CD4-positive, alpha-beta T cell (primary cell): ENCODE results near the gene NFIA. TPM values are rescaled to one million over a fixed set of nuclear protein-coding genes. Genes with fewer than 3 reads are reported as not detected.

ENCODE experiments used
- ATAC-seq: fragments of 200-7000 bp; cut with Tn5 transposase; one replicate; pipeline ENCODE4 v1.10.0; 2022; ENCODE audit warnings: mild to moderate bottlenecking; ENCODE audit not compliant: poor library complexity
- CTCF ChIA-PET: fragments of 350-600 bp; sonication (Branson Sonifier 250); formaldehyde crosslinking; loops from one replicate; lab custom pipeline; 2021; ENCODE audit warnings: antibody characterized with exemption, inconsistent platforms; lab: Charles Lee
- POLR2A ChIA-PET: fragments of 350-600 bp; sonication (Branson Sonifier 250); formaldehyde crosslinking; loops from one replicate; lab custom pipeline; 2021; ENCODE audit warnings: antibody characterized with exemption, inconsistent platforms; lab: Charles Lee
- DNase-seq, 14 experiments: peaks; one replicate each; pipeline ENCODE4 v3.0.0-alpha.2; 2013 to 2020; ENCODE audit warnings: mixed read lengths in 2 of 14
- H3K27ac ChIP-seq, 2 donors: one replicate each; pipeline versions ENCODE4 v1.5.1 to v1.7.0; 2013; ENCODE audit warnings: low read length in 2 of 2, low read depth in 1 of 2, mild to moderate bottlenecking in 1 of 2
- H3K27me3 ChIP-seq, 2 experiments: 1 replicate in 1 of 2; 2 replicates in 1 of 2; pipeline versions ENCODE4 v1.6.1 to v1.7.0; 2013; ENCODE audit warnings: low read length in 2 of 2, control low read depth in 1 of 2, mild to moderate bottlenecking in 1 of 2, moderate library complexity in 1 of 2; ENCODE audit not compliant: insufficient read depth in 2 of 2, control insufficient read depth in 1 of 2
- H3K36me3 ChIP-seq: one replicate; pipeline ENCODE4 v1.6.1; 2013; ENCODE audit warnings: low read length, control low read depth; ENCODE audit not compliant: insufficient read depth
- H3K4me1 ChIP-seq: one replicate; pipeline ENCODE4 v1.6.1; 2013; ENCODE audit warnings: low read length, control low read depth; ENCODE audit not compliant: insufficient read depth
- H3K4me3 ChIP-seq: one replicate; pipeline ENCODE4 v1.5.1; 2013; ENCODE audit warnings: mild to moderate bottlenecking, low read length, moderate library complexity
- H3K9me3 ChIP-seq, 2 experiments: 1 replicate in 1 of 2; 2 replicates in 1 of 2; pipeline versions ENCODE4 v1.6.1 to v1.7.0; 2013; ENCODE audit warnings: low read length in 2 of 2, mild to moderate bottlenecking in 2 of 2, control low read depth in 1 of 2, moderate library complexity in 1 of 2; ENCODE audit not compliant: control insufficient read depth in 1 of 2, insufficient read depth in 1 of 2
- H3K27ac Mint-ChIP-seq: one replicate; pipeline ENCODE4 v1.8.0; 2020; ENCODE audit warnings: mixed read lengths
- H3K27me3 Mint-ChIP-seq: one replicate; pipeline ENCODE4 v1.8.0; 2021; ENCODE audit warnings: mixed read lengths
- H3K36me3 Mint-ChIP-seq: one replicate; pipeline ENCODE4 v1.8.0; 2021; ENCODE audit warnings: low read depth, mixed read lengths
- H3K4me1 Mint-ChIP-seq: one replicate; pipeline ENCODE4 v1.8.0; 2021; ENCODE audit warnings: low read depth, mixed read lengths
- H3K4me3 Mint-ChIP-seq: one replicate; pipeline ENCODE4 v1.8.0; 2020; ENCODE audit warnings: mild to moderate bottlenecking, mixed read lengths
- H3K9me3 Mint-ChIP-seq: one replicate; pipeline ENCODE4 v1.8.0; 2020; ENCODE audit warnings: mixed read lengths
- intact Hi-C, 2 experiments: fragments of 100-400 bp; cut with DNase I in 1 of 2; cut with micrococcal nuclease in 1 of 2; formaldehyde crosslinking; loops; one replicate each; pipeline versions ENCODE4 v1.15.1 to v1.9.0; 2023 to 2025; cut with DNase I, micrococcal nuclease
- total RNA-seq, 174 experiments: library from RNA in 2 of 174; stranded (reverse) in 2 of 174; gene quantifications; one replicate each; pipeline ENCODE4 v1.2.3 and lab custom pipeline; 2021 to 2026
- TF ChIP-seq, protein P1 (sequence below): fragments of 200-600 bp; IDR thresholded peaks from one replicate; pipeline ENCODE4 v1.8.0; 2022; ENCODE audit warnings: antibody characterized with exemption, mild to moderate bottlenecking

Gene NFIA
- total RNA-seq, 2 experiments from 2014 or later = 4.8 to 5.9 TPM

DNA sequence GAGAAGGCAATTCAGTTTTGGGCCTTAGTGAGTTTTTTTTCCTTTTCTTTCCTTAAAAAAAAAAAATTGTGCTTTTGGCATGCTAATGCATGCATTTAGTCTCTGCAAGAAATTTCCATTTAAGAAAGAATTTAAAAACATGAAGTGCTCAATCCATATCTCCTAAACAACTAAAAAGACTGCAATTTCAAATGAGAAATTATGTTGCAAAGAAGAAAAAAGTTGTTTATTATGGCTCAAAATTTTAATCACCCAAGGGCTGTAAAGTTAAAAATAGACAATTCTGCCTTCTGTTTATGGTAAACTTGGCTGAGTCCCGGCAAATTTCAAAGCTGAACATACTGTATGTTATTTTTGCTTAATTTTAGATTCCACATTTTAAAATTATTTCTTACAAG, 59.7 kb downstream of the NFIA start:
- CTCF ChIA-PET = interaction anchor here (1.5 kb wide), 1 partner anchor 23 kb away, joined by 3 read pairs; no protein-coding TSS in a partner anchor

DNA sequence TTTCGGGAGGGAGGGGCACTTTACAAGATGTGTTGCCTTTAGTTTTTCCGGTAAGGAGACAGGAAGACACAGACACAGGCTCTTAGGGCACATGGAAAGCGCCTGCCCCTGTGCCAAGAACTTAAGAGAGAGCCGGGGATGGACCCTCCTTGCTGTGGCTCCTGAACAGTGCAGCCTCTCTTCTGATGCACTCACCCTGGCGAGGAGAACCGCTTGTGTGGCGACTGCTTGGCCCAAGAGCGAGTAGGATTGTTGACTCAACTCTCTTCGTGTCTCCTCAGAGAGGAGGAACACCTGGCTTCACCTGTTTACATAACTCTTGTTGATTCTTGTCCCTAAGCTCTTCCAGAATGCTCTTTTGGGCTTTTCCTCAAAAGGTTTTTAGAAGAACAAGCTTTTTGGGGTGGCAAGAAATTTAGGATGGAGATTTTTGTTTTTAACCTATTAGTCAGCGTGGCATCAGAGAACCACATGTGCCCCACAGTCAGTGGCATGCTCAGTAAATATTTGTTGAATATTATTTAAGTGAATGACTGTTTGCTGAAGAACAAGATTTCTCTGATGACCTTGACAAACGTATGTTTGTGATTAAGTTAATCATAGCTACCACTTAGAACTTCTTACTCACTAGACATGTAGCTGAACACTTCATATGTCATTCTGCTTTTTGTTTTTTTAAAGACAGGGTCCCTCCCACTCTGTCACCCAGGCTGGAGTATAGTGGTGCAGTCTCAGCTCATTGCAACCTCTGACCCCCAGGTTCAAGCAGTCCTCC, 60.6 kb downstream of the NFIA start:
- Mint-ChIP-seq H3K36me3 (no peaks in the 10 kb centered on the region), H3K4me1 (no peaks in the 10 kb centered on the region), H3K27ac (no peak overlapping the region), H3K4me3 (no peak overlapping the region), H3K9me3 (no peaks in the 10 kb centered on the region), H3K27me3 (no peaks in the 10 kb centered on the region)
- POLR2A ChIA-PET = no interaction called here
- no peaks in the 10 kb centered on the region for H3K4me1 ChIP-seq
- no peak for DNase-seq
- H3K27ac ChIP-seq = no peak overlapping the region
- ATAC-seq = no peak
- CTCF ChIA-PET = no interaction called here
- TF ChIP-seq, protein P1, sequence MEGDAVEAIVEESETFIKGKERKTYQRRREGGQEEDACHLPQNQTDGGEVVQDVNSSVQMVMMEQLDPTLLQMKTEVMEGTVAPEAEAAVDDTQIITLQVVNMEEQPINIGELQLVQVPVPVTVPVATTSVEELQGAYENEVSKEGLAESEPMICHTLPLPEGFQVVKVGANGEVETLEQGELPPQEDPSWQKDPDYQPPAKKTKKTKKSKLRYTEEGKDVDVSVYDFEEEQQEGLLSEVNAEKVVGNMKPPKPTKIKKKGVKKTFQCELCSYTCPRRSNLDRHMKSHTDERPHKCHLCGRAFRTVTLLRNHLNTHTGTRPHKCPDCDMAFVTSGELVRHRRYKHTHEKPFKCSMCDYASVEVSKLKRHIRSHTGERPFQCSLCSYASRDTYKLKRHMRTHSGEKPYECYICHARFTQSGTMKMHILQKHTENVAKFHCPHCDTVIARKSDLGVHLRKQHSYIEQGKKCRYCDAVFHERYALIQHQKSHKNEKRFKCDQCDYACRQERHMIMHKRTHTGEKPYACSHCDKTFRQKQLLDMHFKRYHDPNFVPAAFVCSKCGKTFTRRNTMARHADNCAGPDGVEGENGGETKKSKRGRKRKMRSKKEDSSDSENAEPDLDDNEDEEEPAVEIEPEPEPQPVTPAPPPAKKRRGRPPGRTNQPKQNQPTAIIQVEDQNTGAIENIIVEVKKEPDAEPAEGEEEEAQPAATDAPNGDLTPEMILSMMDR = no peak
- no peaks in the 10 kb centered on the region for H3K36me3 ChIP-seq
- H3K9me3 ChIP-seq = no peaks in the 10 kb centered on the region
- intact Hi-C loops = no loop called here
- no peaks in the 10 kb centered on the region for H3K27me3 ChIP-seq
- H3K4me3 ChIP-seq = no peak overlapping the region

More for the DNA sequence above, 59.7 kb downstream of the NFIA start:
- no peak for ATAC-seq
- H3K9me3 Mint-ChIP-seq = no peaks in the 10 kb centered on the region
- no peak overlapping the region for H3K4me3 ChIP-seq
- no peak overlapping the region for H3K27ac ChIP-seq
- H3K9me3 ChIP-seq = no peaks in the 10 kb centered on the region
- H3K27me3 ChIP-seq = no peaks in the 10 kb centered on the region
- POLR2A ChIA-PET = no interaction called here
- H3K4me3 Mint-ChIP-seq = no peak overlapping the region
- H3K36me3 Mint-ChIP-seq = no peaks in the 10 kb centered on the region
- intact Hi-C loops = no loop called here
- no peak for DNase-seq
- H3K27me3 Mint-ChIP-seq = no peaks in the 10 kb centered on the region
- no peaks in the 10 kb centered on the region for H3K36me3 ChIP-seq
- TF ChIP-seq, protein P1 = no peak
- H3K27ac Mint-ChIP-seq = no peak overlapping the region
- H3K4me1 ChIP-seq = no peaks in the 10 kb centered on the region
- no peaks in the 10 kb centered on the region for H3K4me1 Mint-ChIP-seq

DNA sequence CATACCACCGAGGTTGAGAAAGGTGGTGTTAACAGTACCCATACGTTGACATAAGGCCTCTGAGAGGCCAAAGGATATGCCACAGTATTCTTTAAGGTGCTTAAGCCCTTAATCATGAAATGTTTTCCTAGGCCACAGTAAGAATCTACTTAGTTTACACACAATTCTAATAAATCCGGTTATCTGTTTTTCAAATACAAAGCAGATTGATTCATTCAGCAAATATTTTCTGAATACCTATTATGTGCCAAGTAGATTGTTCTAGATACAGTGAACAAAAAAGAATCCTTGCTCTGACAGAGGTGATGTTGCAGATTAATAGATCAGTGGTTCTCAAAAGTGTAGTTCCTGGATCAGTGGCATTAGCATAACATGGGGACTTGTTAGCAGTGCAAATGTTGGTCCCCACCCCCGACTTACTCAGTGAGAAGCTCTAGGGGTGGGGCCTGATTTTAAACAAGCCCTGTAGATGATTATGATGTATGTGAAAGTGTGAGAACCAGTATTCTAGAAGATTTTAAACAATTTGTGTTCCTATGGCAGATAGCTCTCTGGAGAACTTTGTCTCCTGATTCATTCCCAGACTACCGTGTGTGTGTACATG, 61.6 kb downstream of the NFIA start:
- Mint-ChIP-seq H3K36me3 (no peaks in the 10 kb centered on the region), H3K4me1 (no peaks in the 10 kb centered on the region), H3K4me3 (no peak overlapping the region), H3K9me3 (no peaks in the 10 kb centered on the region), H3K27ac (no peak overlapping the region), H3K27me3 (no peaks in the 10 kb centered on the region)
- no peak overlapping the region for H3K27ac ChIP-seq
- no peak for ATAC-seq
- DNase-seq = no peak
- H3K4me3 ChIP-seq = no peak overlapping the region
- TF ChIP-seq, protein P1 = no peak
- H3K36me3 ChIP-seq = no peaks in the 10 kb centered on the region
- ChIA-PET CTCF (no interaction called here), POLR2A (no interaction called here)
- H3K9me3 ChIP-seq = no peaks in the 10 kb centered on the region
- H3K4me1 ChIP-seq = no peaks in the 10 kb centered on the region
- H3K27me3 ChIP-seq = no peaks in the 10 kb centered on the region
- intact Hi-C loops = no loop called here
